Fibroblast of mammary gland (primary cell): Measurements from ENCODE around the gene ZNF33A.
"Not testable (repeated sequence)": the region's sequence is repeated elsewhere in the genome, so short reads cannot be mapped to it uniquely, and the experiment has no call there.

Experiments
- DNase-seq: peaks from one replicate; pipeline ENCODE4 v3.0.0-alpha.2; 2010; ENCODE audit warnings: low read depth
- H3K4me3 ChIP-seq: 2 replicates; pipeline ENCODE4 v1.5.1; 2011; ENCODE audit warnings: low read depth, mild to moderate bottlenecking, low read length, moderate library complexity; ENCODE audit not compliant: control insufficient read depth
- CTCF ChIP-seq: conservative IDR thresholded peaks from 2 replicates; pipeline ENCODE4 v1.5.1; 2011; ENCODE audit warnings: low read depth, low read length, inconsistent platforms; ENCODE audit not compliant: control insufficient read depth, insufficient read depth

ZNF33A gene

GRCh38 chr10:37991655-37992054, 18.8 kb upstream of the ZNF33A start:
- H3K4me3 ChIP-seq: no peak overlapping the region
- no peak for TF ChIP-seq CTCF
- DNase-seq: no peak

DNA sequence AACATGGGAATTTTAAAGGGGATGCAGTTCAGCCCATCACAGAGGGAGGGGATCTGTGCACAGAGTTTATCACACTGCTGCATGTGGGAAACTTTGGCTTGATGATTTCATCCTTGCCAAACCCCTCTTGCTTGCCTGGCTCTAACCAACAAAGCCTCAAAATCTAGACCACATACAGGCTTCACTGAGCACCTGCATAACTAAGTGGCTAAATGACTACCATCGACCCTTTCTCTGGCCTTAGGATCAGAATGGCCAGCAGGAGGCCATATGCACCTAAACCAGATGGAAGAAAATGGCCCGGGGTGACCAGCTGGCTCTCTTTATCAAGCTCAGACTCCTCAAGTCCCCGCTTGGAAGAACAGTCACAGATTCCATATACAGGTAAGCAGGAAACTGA, 18.4 kb upstream of the ZNF33A start:
- TF ChIP-seq CTCF: no peak
- H3K4me3 ChIP-seq: no peak overlapping the region
- no peak for DNase-seq

DNA sequence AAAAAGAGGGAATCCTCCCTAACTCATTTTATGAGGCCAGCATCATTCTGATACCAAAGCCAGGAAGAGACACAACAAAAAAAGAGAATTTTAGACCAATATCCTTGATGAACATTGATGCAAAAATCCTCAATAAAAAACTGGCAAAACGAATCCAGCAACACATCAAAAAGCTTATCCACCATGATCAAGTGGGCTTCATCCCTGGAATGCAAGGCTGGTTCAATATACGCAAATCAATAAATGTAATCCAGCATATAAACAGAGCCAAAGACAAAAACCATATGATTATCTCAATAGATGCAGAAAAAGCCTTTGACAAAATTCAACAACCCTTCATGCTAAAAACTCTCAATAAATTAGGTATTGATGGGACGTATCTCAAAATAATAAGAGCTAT, 11.6 kb upstream of the ZNF33A start:
- not testable (repeated sequence) for H3K4me3 ChIP-seq, DNase-seq

DNA sequence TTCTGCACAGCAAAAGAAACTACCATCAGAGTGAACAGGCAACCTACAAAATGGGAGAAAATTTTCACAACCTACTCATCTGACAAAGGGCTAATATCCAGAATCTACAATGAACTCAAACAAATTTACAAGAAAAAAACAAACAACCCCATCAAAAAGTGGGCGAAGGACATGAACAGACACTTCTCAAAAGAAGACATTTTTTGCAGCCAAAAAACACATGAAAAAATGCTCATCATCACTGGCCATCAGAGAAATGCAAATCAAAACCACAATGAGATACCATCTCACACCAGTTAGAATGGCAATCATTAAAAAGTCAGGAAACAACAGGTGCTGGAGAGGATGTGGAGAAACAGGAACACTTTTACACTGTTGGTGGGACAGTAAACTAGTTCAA, 10.0 kb upstream of the ZNF33A start:
- H3K4me3 ChIP-seq, DNase-seq: not testable (repeated sequence)

DNA sequence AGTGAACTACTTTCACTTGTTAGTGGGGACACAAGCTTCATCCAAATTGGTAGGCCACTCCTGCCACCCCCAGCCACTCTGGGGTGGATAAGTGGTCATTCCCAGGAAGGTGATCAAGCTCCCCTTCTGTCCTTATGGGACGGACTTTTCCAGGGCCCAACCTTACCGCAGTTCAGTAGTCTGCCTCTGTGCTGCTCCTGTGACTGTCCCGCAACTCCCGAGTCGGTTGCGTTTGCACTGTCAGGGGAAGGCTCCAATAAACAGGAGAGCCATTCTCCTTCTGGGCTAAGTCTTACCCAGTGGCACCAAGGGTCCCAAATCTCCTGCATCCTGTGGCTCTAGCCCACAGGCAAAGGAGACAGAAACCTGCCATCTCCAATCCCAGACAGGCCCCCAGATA, 7.4 kb upstream of the ZNF33A start:
- no peak overlapping the region for H3K4me3 ChIP-seq
- DNase-seq: no peak
- TF ChIP-seq CTCF: no peak

- no peak overlapping the region for H3K4me3 ChIP-seq
- DNase-seq: no peak
- TF ChIP-seq CTCF: no peak
These were observed 6.9 kb upstream of the ZNF33A start for GRCh38 chr10:38003588-38003987.

GRCh38 chr10:38007551-38007950, 2.9 kb upstream of the ZNF33A start:
- no peak for TF ChIP-seq CTCF
- no peak overlapping the region for H3K4me3 ChIP-seq
- DNase-seq: peak; percentile 2

GRCh38 chr10:38007991-38008390, 2.5 kb upstream of the ZNF33A start:
- no peak for TF ChIP-seq CTCF
- no peak for DNase-seq
- H3K4me3 ChIP-seq: no peak overlapping the region
